HCT116 (cell line): ENCODE results near the gene KRTDAP.

Source experiments
- CEBPB ChIP-seq: IDR thresholded peaks from 2 replicates; pipeline ENCODE4 v1.6.1; 2012; ENCODE audit warnings: low read depth
- CTCF ChIP-seq, 3 experiments: fragments of 200-600 bp in 1 of 3; sonication (generic) in 1 of 3; IDR thresholded peaks in 2 of 3; conservative IDR thresholded peaks in 1 of 3; 2 replicates each; pipeline ENCODE4 v1.5.1; 2012 to 2017; ENCODE audit warnings: low read depth in 2 of 3, low read length in 2 of 3, antibody characterized with exemption in 1 of 3, borderline replicate concordance in 1 of 3, control low read depth in 1 of 3, mild to moderate bottlenecking in 1 of 3, mixed read lengths in 1 of 3, mixed run types in 1 of 3, moderate library complexity in 1 of 3; ENCODE audit not compliant: insufficient read depth in 1 of 3
- EZH2 ChIP-seq: fragments of 200-600 bp; sonication (generic); IDR thresholded peaks from 2 replicates; pipeline ENCODE4 v1.6.1; 2017; ENCODE audit warnings: antibody characterized with exemption, mixed run types
- EZH2phosphoT487 ChIP-seq: fragments of 200-600 bp; IDR thresholded peaks from 2 replicates; pipeline ENCODE4 v1.6.1; 2018; ENCODE audit warnings: antibody characterized with exemption, borderline replicate concordance
- POLR2A ChIP-seq: IDR thresholded peaks from 2 replicates; pipeline ENCODE4 v1.7.0; 2011; ENCODE audit warnings: borderline replicate concordance; ENCODE audit not compliant: insufficient read depth, insufficient read length; ENCODE audit errors: extremely low read depth
- POLR2AphosphoS5 ChIP-seq: IDR thresholded peaks from 2 replicates; pipeline ENCODE4 v1.6.1; 2011; ENCODE audit warnings: mild to moderate bottlenecking, low read depth, low read length, moderate library complexity
- RAD21 ChIP-seq: IDR thresholded peaks from 2 replicates; pipeline ENCODE4 v1.6.1; 2012; ENCODE audit warnings: low read depth, mild to moderate bottlenecking
- YY1 ChIP-seq: IDR thresholded peaks from 2 replicates; pipeline ENCODE4 v1.6.1; 2011; ENCODE audit warnings: low read length, low read depth, moderate library complexity, mild to moderate bottlenecking; ENCODE audit not compliant: insufficient replicate concordance; ENCODE audit errors: extremely low read depth
- ZBTB33 ChIP-seq: IDR thresholded peaks from 2 replicates; pipeline ENCODE4 v1.6.1; 2011; ENCODE audit warnings: mild to moderate bottlenecking, low read length, moderate library complexity; ENCODE audit not compliant: insufficient replicate concordance; ENCODE audit errors: extremely low read depth
- TF ChIP-seq, protein P1 (sequence below): IDR thresholded peaks from 2 replicates; pipeline ENCODE4 v1.6.1; 2012

- TF ChIP-seq CTCF (IDR thresholded peaks at IDR 0.05 in 2 of 3, conservative IDR thresholded peaks at IDR 0.05 in 1 of 3; ENCODE audit: borderline replicate concordance in 1 of 3, insufficient read depth in 1 of 3, low read depth in 2 of 3, low read length in 2 of 3), result peak in 2 of 3 experiments; percentile 30 to 38; a peak in 3 of 6 replicates
- TF ChIP-seq POLR2A, result no peak
- no peak for TF ChIP-seq EZH2phosphoT487
- no peak for TF ChIP-seq YY1
- no peak for TF ChIP-seq POLR2AphosphoS5
- TF ChIP-seq, protein P1, sequence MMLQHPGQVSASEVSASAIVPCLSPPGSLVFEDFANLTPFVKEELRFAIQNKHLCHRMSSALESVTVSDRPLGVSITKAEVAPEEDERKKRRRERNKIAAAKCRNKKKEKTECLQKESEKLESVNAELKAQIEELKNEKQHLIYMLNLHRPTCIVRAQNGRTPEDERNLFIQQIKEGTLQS, result no peak
- TF ChIP-seq EZH2, result no peak
- TF ChIP-seq ZBTB33, result no peak
- peak; percentile 10; the same call in 1 of the 2 replicates for TF ChIP-seq RAD21
- no peak for TF ChIP-seq CEBPB
These were observed 11.2 kb downstream of the KRTDAP start for GRCh38 chr19:35478794-35479677.
